Right lobe of liver (tissue), 6 donors: ENCODE results near the gene EPHX1. TPM values are rescaled to one million over a fixed set of nuclear protein-coding genes. Genes with fewer than 3 reads are reported as not detected.
A peak's percentile ranks its signal among the peaks of the same experiment; 100 is the strongest.
"Not testable (repeated sequence)": the region's sequence is repeated elsewhere in the genome, so short reads cannot be mapped to it uniquely, and the experiment has no call there.

Experiments used
- ATAC-seq, 4 donors: fragments of 200-7000 bp; cut with Tn5 transposase; one replicate each; pipeline ENCODE4 v1.9.1; 2020; ENCODE audit warnings: mild to moderate bottlenecking in 4 of 4, moderate library complexity in 4 of 4
- DNase-seq, 3 donors: peaks; one replicate each; pipeline ENCODE4 v3.0.0-alpha.2; 2020
- H3K27ac ChIP-seq, 3 donors: fragments of 200-600 bp; one replicate each; pipeline ENCODE4 v1.8.0; 2022
- H3K27me3 ChIP-seq, 2 donors: fragments of 200-600 bp; one replicate each; pipeline ENCODE4 v1.8.0; 2022
- H3K36me3 ChIP-seq, 4 donors: fragments of 200-600 bp; sonication (generic) in 1 of 4; one replicate each; pipeline versions ENCODE4 v1.5.1 to v1.8.0; 2017 to 2022; ENCODE audit warnings: control low read depth in 1 of 4
- H3K4me1 ChIP-seq, 4 donors: fragments of 200-600 bp; sonication (generic) in 1 of 4; one replicate each; pipeline versions ENCODE4 v1.5.1 to v1.8.0; 2017 to 2022; ENCODE audit warnings: control low read depth in 1 of 4
- H3K4me3 ChIP-seq, 3 donors: fragments of 200-600 bp; one replicate each; pipeline ENCODE4 v1.8.0; 2022
- H3K9me3 ChIP-seq, 4 donors: fragments of 200-600 bp; sonication (generic) in 1 of 4; one replicate each; pipeline versions ENCODE4 v1.5.1 to v1.8.0; 2017 to 2022; ENCODE audit warnings: control low read depth in 1 of 4
- POLR2A ChIP-seq: fragments of 450-650 bp; IDR thresholded peaks from one replicate; pipeline ENCODE4 v1.6.1; 2017; ENCODE audit warnings: antibody characterized with exemption, mild to moderate bottlenecking
- WGBS: methylation state at CpG from one replicate; pipeline ENCODE4 v1.1.6; 2018; ENCODE audit warnings: low coverage, low lambda C conversion rate; ENCODE audit not compliant: insufficient coverage; ENCODE audit errors: missing lambda C conversion rate; 5-methylcytosine and 5-hydroxymethylcytosine counted together
- intact Hi-C, 2 donors: fragments of 100-400 bp; cut with DNase I; formaldehyde crosslinking; loops; one replicate each; pipeline versions ENCODE4 v1.11.2 to v1.14.1; 2022
- total RNA-seq, 6 experiments: library from RNA; depleted of rRNA in 2 of 6; stranded (reverse); fragments of >200 nt in 2 of 6; fragmentation: NEBNext Ultra II Directional in 3 of 6; extraction: Animal tissue kit (Norgen Biotek cat#: 25700) in 3 of 6; gene quantifications; one replicate each; pipeline versions ENCODE4 v1.1.0 to v1.2.4, GENCODE V29; 2016 to 2023
- TF ChIP-seq, protein P1 (sequence below), 4 donors: fragments of 200-600 bp in 3 of 4; fragments of 450-650 bp in 1 of 4; IDR thresholded peaks; one replicate each; pipeline versions ENCODE4 v1.5.1 to v1.8.0; 2016 to 2022; ENCODE audit warnings: antibody characterized with exemption in 4 of 4, mild to moderate bottlenecking in 2 of 4
- donor health status: DM: no; HTN: yes; CAD: no.
- donor health status: DM: no; HTN: no; CAD: no.
- donor health status: DM: no; HTN: no; CAD: no.
- donor health status: DM: no; HTN: yes; CAD: no.
- donor health status: DM: no; HTN: yes; CAD: no.

Gene EPHX1
- total RNA-seq, 6 experiments from 2014 or later, result 331 to 4,402 (median 1,032) TPM

DNA sequence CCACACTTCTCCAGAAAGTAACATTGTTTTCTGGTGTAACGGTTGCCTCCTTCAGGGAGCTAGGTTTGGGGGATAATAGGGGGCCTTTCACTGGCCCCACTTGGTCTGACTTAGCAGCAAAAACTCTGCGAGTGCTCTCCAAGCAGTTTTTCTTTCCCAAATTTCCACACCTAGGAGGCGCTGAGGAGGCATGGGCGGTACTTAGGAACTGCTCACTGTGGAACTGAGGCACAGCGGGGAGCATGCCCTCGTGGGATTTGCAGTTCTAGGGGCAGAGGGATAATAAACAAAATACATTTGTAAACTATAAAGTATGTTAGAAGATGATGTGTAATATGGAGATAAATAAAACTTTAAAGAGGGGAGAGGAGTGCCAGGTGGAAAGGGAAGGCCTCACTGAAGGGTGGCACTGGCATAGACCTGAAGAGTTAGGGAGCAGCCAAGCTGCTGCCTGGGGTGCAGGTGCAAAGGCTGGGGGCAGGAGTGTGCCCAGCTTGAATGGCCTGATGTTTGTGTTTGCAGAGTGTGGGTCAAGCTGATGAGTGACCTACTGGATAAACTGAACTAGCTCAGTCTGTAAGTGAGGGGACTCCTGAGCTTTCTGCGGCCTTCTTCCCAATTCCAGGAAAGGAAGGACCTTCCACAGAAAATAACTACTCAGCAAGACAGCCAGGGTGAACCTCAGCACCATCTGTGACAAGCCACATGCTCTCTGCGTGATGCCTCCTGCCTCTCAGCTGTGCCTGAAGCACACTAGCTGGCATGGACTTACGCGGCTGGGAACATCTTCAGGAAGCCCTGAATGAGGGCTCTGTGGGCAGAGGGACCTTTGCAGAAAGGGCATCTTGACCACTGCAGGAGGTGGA, 1.9 kb downstream of the EPHX1 start:
- H3K4me1 ChIP-seq, result peaks cover 0 to 52% (median 30%) of the 10 kb centered on the region in 4 donors
- no peaks in the 10 kb centered on the region for H3K9me3 ChIP-seq
- peaks cover 0 to 7% (median 0%) of the 10 kb centered on the region in 4 donors for H3K36me3 ChIP-seq
- peak; percentile 15 to 52 (median 38) for ATAC-seq
- 11% methylated on average over 7 of the region's 10 CpGs for WGBS
- peak overlapping the region; percentile 70 to 84 (median 76) for H3K4me3 ChIP-seq
- DNase-seq, result peak in 2 of 3 donors; percentile 79 to 81
- peak overlapping the region; percentile 78 to 89 (median 80) for H3K27ac ChIP-seq
- TF ChIP-seq, protein P1, sequence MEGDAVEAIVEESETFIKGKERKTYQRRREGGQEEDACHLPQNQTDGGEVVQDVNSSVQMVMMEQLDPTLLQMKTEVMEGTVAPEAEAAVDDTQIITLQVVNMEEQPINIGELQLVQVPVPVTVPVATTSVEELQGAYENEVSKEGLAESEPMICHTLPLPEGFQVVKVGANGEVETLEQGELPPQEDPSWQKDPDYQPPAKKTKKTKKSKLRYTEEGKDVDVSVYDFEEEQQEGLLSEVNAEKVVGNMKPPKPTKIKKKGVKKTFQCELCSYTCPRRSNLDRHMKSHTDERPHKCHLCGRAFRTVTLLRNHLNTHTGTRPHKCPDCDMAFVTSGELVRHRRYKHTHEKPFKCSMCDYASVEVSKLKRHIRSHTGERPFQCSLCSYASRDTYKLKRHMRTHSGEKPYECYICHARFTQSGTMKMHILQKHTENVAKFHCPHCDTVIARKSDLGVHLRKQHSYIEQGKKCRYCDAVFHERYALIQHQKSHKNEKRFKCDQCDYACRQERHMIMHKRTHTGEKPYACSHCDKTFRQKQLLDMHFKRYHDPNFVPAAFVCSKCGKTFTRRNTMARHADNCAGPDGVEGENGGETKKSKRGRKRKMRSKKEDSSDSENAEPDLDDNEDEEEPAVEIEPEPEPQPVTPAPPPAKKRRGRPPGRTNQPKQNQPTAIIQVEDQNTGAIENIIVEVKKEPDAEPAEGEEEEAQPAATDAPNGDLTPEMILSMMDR (IDR thresholded peaks at IDR 0.05), result peak; percentile 31 to 59 (median 42)
- TF ChIP-seq POLR2A, result no peak
- H3K27me3 ChIP-seq, result no peaks in the 10 kb centered on the region
- intact Hi-C loops, result no loop called here

DNA sequence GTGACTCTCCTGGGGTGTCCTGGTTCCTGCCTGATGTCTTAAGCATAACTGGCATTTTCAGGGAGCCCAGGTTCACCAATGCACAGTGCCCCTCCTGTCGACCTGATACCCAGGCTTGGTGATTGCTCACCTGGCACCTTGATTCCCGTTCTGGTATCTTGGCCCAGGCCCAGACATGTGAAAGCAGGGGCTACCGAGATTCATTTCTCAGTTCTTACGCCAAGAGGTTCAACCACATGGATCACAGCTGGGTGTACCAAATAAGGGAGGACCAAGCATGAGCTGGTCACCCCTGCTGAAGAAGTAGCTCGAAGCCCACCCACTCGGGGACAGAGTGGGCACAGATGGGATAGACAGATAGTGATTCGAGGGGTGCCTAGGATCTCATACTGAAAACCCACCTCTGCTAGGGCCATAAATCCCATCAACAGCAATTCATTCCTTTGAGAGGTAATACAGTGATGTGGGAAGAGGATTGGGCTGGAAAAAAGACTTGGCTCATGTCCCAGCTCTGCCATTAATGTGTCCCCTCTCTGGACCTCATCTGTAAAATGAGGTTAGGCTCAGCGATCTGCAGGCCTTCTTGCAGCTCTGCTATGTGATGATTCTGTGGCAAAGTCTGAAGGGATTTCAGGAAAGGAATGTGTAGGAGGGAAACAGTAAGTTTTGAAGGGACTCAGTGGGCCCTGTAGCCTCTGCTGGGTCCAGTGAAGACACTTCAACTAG, 2.7 kb downstream of the EPHX1 start:
- no peaks in the 10 kb centered on the region for H3K9me3 ChIP-seq
- DNase-seq (no peak), ATAC-seq (peak in 1 of 4 donors; percentile 1)
- intact Hi-C loops, result no loop called here
- no peak for TF ChIP-seq POLR2A
- TF ChIP-seq, protein P1 (IDR thresholded peaks at IDR 0.05), result no peak
- 30% methylated on average over 3 of the region's 8 CpGs for WGBS
- no peaks in the 10 kb centered on the region for H3K27me3 ChIP-seq
- peaks cover 0 to 7% (median 0%) of the 10 kb centered on the region in 4 donors for H3K36me3 ChIP-seq
- H3K4me1 ChIP-seq, result peaks cover 0 to 59% (median 34%) of the 10 kb centered on the region in 4 donors
- peak overlapping the region in 2 of 3 donors; percentile 76 to 84 for H3K4me3 ChIP-seq
- peak overlapping the region; percentile 69 to 89 (median 80) for H3K27ac ChIP-seq

DNA sequence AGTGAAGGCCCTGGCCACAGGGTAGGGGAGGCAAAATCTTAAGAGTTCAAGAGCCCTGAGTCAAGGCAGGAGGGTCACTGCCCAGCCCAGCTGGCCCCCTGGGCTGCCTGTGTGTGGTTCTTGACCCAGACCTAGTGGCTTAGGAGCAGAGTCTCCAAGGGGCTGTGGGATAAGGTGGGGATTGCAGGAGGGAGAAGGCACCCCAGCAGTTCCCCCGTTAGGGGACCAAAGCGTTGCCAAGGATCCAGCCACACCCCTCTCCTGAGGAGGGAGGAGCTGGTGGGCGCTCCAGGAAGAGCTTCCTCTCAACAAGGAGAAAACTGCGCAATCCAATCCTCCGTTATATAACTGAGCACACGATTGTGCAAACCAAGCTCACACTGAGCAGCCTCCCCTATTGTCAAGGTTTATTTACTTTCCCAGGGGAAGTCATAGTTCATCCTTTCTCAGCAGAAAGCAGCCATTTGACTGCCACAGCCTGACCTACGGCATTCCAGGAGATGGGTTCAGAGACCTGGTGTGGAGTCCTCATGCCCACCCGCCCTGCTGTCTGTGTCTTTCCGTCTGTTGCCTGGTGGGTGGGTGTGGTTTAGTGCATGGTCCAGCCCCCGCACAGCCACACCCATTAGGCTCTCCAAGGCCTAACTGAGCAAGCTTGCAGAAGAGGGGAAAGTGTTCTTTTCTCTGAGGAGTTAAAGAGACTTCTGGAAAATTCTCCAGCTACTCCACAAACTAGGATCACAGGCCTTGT, 3.5 kb downstream of the EPHX1 start:
- TF ChIP-seq POLR2A, result peak; percentile 13
- TF ChIP-seq, protein P1 (IDR thresholded peaks at IDR 0.05), result no peak
- Histone ChIP-seq H3K4me3 (peak overlapping the region in 2 of 3 donors; percentile 15 to 84), H3K27ac (peak overlapping the region; percentile 69 to 89 (median 80)), H3K9me3 (no peaks in the 10 kb centered on the region), H3K36me3 (peaks cover 0 to 7% (median 0%) of the 10 kb centered on the region in 4 donors), H3K27me3 (no peaks in the 10 kb centered on the region), H3K4me1 (peaks cover 0 to 66% (median 41%) of the 10 kb centered on the region in 4 donors)
- intact Hi-C loops, result no loop called here
- ATAC-seq (peak; percentile 56 to 72 (median 66)), DNase-seq (peak; percentile 78 to 94 (median 93))
- WGBS, result 0% methylated on average over 5 of the region's 10 CpGs

DNA sequence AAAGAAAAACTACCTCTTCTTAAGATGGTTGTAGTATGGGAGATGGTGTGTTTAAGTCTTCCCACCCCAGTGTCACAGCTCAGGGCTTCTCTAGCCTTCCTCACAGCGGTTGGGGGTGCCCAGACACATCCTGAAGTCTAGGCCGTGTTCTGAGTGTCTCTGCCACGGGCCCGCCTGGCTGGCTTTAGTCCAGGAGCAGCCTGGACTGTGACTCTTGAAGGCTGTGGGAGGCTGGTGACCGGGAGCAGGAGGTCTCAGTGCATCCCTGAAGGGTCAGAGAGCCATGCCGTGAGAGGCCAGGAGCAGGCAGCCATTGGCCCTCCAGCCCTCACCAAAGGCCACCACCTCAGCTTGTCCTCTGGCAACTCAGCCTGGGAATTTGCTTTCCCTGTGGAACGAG, 4.5 kb downstream of the EPHX1 start:
- Histone ChIP-seq H3K9me3 (no peaks in the 10 kb centered on the region), H3K36me3 (peaks cover 0 to 7% (median 0%) of the 10 kb centered on the region in 4 donors), H3K4me3 (peak overlapping the region in 1 of 3 donors; percentile 35), H3K27me3 (no peaks in the 10 kb centered on the region), H3K4me1 (peaks cover 0 to 73% (median 44%) of the 10 kb centered on the region in 4 donors), H3K27ac (peak overlapping the region; percentile 69 to 89 (median 80))
- TF ChIP-seq, protein P1 (IDR thresholded peaks at IDR 0.05), result no peak
- no peak for ATAC-seq
- no peak for DNase-seq
- 83% methylated on average over 1 of the region's 7 CpGs for WGBS
- intact Hi-C loops, result no loop called here

DNA sequence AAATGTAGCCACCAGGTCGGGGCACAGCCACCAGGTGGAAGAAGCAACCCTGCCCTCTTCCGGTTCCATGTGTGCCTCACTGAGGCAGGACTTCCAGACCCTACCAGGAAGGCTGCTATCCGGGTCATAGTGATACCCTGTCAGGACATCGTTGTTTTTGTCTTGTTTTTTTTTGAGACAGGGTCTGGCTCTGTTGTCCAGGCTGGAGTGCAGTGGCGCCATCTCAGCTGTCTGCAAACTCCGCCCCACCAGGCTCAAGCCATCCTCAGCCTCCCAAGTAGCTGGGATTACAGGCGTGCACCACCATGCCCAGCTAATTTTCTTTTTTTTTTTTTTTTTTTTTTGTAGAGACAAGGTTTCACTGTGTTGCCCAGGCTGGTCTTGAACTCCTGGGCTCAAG, 5.2 kb downstream of the EPHX1 start:
- H3K9me3 ChIP-seq, H3K4me3 ChIP-seq, intact Hi-C loops, H3K27me3 ChIP-seq, DNase-seq, H3K36me3 ChIP-seq, ATAC-seq: not testable (repeated sequence)
- Histone ChIP-seq H3K27ac (peak overlapping the region; percentile 69 to 90 (median 89)), H3K4me1 (peaks cover 0 to 76% (median 48%) of the 10 kb centered on the region in 4 donors)
- 17% methylated on average over 2 of the region's 7 CpGs for WGBS
